Subcutaneous abdominal adipose tissue (tissue), 5 donors: Measurements from ENCODE around the gene HIGD1A.

Source experiments
- H3K27ac ChIP-seq: one replicate; pipeline ENCODE4 v1.7.0; 2013; ENCODE audit warnings: low read depth, mild to moderate bottlenecking, inconsistent platforms, low read length, moderate library complexity
- H3K27me3 ChIP-seq, 5 donors: one replicate each; pipeline ENCODE4 v1.7.0; 2013; ENCODE audit warnings: low read length in 5 of 5, inconsistent platforms in 1 of 5; ENCODE audit not compliant: control insufficient read depth in 5 of 5, insufficient read depth in 4 of 5
- H3K36me3 ChIP-seq, 5 donors: one replicate each; pipeline ENCODE4 v1.7.0; 2013; ENCODE audit warnings: low read length in 5 of 5; ENCODE audit not compliant: control insufficient read depth in 5 of 5, insufficient read depth in 5 of 5
- H3K4me1 ChIP-seq, 5 donors: one replicate each; pipeline ENCODE4 v1.7.0; 2013; ENCODE audit warnings: low read length in 5 of 5, mild to moderate bottlenecking in 3 of 5, moderate library complexity in 1 of 5; ENCODE audit not compliant: control insufficient read depth in 5 of 5, insufficient read depth in 5 of 5
- H3K4me3 ChIP-seq, 5 donors: one replicate each; pipeline ENCODE4 v1.7.0; 2013; ENCODE audit warnings: low read length in 5 of 5, low read depth in 1 of 5
- H3K9ac ChIP-seq, 5 donors: one replicate each; pipeline ENCODE4 v1.7.0; 2013; ENCODE audit warnings: low read length in 5 of 5, mild to moderate bottlenecking in 4 of 5, moderate library complexity in 3 of 5
- H3K9me3 ChIP-seq, 5 donors: one replicate each; pipeline ENCODE4 v1.7.0; 2013; ENCODE audit warnings: low read length in 5 of 5; ENCODE audit not compliant: control insufficient read depth in 5 of 5
- donor health status: healthy.
- donor health status: healthy.
- donor health status: healthy.
- donor health status: healthy.
- donor health status: healthy.

Gene HIGD1A

GRCh38 chr3:42749753-42750231 lies 54.5 kb downstream of the HIGD1A start:
- Histone ChIP-seq H3K9me3 (no peaks in the 10 kb centered on the region), H3K4me1 (peaks cover 0 to 17% (median 4%) of the 10 kb centered on the region in 5 donors), H3K4me3 (no peak overlapping the region), H3K9ac (no peak overlapping the region), H3K36me3 (no peaks in the 10 kb centered on the region), H3K27me3 (no peaks in the 10 kb centered on the region), H3K27ac (no peak overlapping the region)

- peaks cover 0 to 14% (median 4%) of the 10 kb centered on the region in 5 donors for H3K4me1 ChIP-seq
- H3K9ac ChIP-seq = no peak overlapping the region
- H3K4me3 ChIP-seq = no peak overlapping the region
- no peaks in the 10 kb centered on the region for H3K27me3 ChIP-seq
- no peaks in the 10 kb centered on the region for H3K36me3 ChIP-seq
- H3K27ac ChIP-seq = no peak overlapping the region
- H3K9me3 ChIP-seq = no peaks in the 10 kb centered on the region
Observed at GRCh38 chr3:42749025-42749752, 55.1 kb downstream of the HIGD1A start.

- Histone ChIP-seq H3K27ac (no peak overlapping the region), H3K27me3 (no peaks in the 10 kb centered on the region), H3K4me1 (peaks cover 0 to 14% (median 5%) of the 10 kb centered on the region in 5 donors), H3K36me3 (no peaks in the 10 kb centered on the region), H3K9me3 (no peaks in the 10 kb centered on the region), H3K9ac (no peak overlapping the region), H3K4me3 (no peak overlapping the region)
Observed at GRCh38 chr3:42747581-42747980, 56.7 kb downstream of the HIGD1A start.

GRCh38 chr3:42746455-42747450 lies 57.5 kb downstream of the HIGD1A start:
- no peaks in the 10 kb centered on the region for H3K9me3 ChIP-seq
- no peak overlapping the region for H3K27ac ChIP-seq
- H3K27me3 ChIP-seq = no peaks in the 10 kb centered on the region
- H3K4me1 ChIP-seq = peaks cover 0 to 14% (median 5%) of the 10 kb centered on the region in 5 donors
- no peak overlapping the region for H3K4me3 ChIP-seq
- no peak overlapping the region for H3K9ac ChIP-seq
- H3K36me3 ChIP-seq = no peaks in the 10 kb centered on the region

DNA sequence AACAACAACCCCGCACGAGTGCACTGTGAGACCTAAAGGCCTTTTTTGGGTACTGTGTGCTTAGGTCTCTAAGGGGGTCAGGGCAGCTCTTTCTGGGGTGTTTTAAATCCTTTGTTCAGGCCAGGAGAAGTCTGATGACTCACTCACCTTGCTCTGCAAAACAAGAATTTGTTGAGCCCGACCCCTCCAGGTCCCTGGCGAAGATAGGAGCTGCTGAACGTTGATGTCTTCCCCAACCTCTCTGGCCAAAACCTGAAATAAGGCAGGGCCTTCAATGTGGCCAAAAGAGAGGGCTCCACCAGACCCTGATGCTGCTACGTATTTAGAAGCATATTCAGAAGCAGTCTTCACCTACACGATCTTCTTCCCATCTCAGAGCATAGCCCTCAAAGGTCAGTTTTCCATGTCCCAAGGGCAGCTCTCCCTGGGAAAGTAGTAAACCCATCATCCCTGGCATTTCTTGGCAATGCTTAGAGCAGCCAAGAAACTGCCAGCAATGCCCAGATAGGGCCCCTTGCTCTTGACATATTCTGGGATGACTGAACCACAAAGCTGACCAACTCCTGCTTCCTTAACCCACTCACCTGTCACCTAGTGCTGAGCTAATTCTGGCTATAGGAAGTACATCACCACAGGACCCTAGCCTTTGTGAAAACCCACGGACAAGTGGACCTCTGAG lies 58.4 kb downstream of the HIGD1A start:
- peaks cover 0 to 14% (median 5%) of the 10 kb centered on the region in 5 donors for H3K4me1 ChIP-seq
- H3K36me3 ChIP-seq = no peaks in the 10 kb centered on the region
- no peak overlapping the region for H3K4me3 ChIP-seq
- no peaks in the 10 kb centered on the region for H3K27me3 ChIP-seq
- no peaks in the 10 kb centered on the region for H3K9me3 ChIP-seq
- H3K27ac ChIP-seq = no peak overlapping the region
- H3K9ac ChIP-seq = no peak overlapping the region

GRCh38 chr3:42745291-42745745 lies 59.0 kb downstream of the HIGD1A start:
- H3K36me3 ChIP-seq = no peaks in the 10 kb centered on the region
- no peak overlapping the region for H3K9ac ChIP-seq
- no peaks in the 10 kb centered on the region for H3K9me3 ChIP-seq
- H3K27me3 ChIP-seq = no peaks in the 10 kb centered on the region
- no peak overlapping the region for H3K27ac ChIP-seq
- no peak overlapping the region for H3K4me3 ChIP-seq
- H3K4me1 ChIP-seq = peaks cover 0 to 14% (median 5%) of the 10 kb centered on the region in 5 donors

DNA sequence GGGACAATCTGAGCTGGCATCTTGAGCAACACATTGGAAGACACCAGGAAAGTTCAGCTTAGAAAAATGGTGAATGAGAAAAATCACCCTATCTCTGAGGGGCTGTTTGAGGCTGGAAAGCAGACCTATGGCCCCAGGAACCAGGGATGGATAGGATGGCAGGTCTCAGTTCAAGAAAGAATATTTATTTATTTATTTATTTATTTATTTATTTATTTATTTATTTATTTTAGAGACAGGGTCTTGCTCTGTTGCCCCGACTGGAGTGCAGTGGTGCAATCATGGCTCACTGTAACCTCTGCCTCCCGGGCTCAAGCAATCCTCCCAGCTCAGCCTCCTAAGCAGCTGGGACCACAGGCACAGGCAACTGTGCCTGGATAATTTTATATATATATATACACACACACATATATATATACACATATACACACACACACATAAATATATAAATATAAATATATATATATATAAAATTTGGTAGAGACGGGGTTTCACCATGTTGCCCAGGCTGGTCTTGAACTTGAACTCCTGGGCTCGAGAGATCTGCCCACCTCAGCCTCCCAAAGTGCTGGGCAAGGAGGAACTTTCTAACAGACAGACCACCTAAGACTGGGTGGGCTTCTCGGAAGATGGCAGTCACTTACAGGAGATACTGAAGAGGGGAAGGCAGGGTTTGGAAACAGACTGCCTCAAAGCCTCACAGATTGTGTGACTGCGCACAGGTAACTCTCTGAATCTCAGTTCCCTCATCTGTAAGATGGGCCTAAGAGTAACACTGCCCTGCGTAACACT lies 60.9 kb downstream of the HIGD1A start:
- H3K36me3 ChIP-seq = no peaks in the 10 kb centered on the region
- no peak overlapping the region for H3K27ac ChIP-seq
- H3K4me1 ChIP-seq = peaks cover 1 to 14% (median 5%) of the 10 kb centered on the region in 5 donors
- no peaks in the 10 kb centered on the region for H3K9me3 ChIP-seq
- H3K9ac ChIP-seq = no peak overlapping the region
- H3K27me3 ChIP-seq = no peaks in the 10 kb centered on the region
- H3K4me3 ChIP-seq = no peak overlapping the region

- Histone ChIP-seq H3K4me3 (no peak overlapping the region), H3K4me1 (peaks cover 1 to 14% (median 5%) of the 10 kb centered on the region in 5 donors), H3K36me3 (no peaks in the 10 kb centered on the region), H3K9me3 (no peaks in the 10 kb centered on the region), H3K27me3 (no peaks in the 10 kb centered on the region), H3K27ac (no peak overlapping the region), H3K9ac (no peak overlapping the region)
Observed at GRCh38 chr3:42742688-42743087, 61.6 kb downstream of the HIGD1A start.

- no peaks in the 10 kb centered on the region for H3K36me3 ChIP-seq
Observed at GRCh38 chr3:42742259-42742658, 62.0 kb downstream of the HIGD1A start.

More at GRCh38 chr3:42742259-42742658, 62.0 kb downstream of the HIGD1A start:
- H3K9ac ChIP-seq = no peak overlapping the region
- H3K4me1 ChIP-seq = peaks cover 1 to 14% (median 5%) of the 10 kb centered on the region in 5 donors
- H3K27ac ChIP-seq = no peak overlapping the region
- no peaks in the 10 kb centered on the region for H3K27me3 ChIP-seq
- no peaks in the 10 kb centered on the region for H3K9me3 ChIP-seq
- H3K4me3 ChIP-seq = no peak overlapping the region
